Testis (tissue), 3 donors: ENCODE measurements around the gene FOXO6. TPM values are rescaled to one million over a fixed set of nuclear protein-coding genes. Genes with fewer than 3 reads are reported as not detected.

Source experiments
- DNase-seq: peaks from one replicate; pipeline ENCODE4 v3.0.0-alpha.2; 2019
- H3K27ac ChIP-seq, 2 donors: fragments of 200-600 bp; sonication (generic); one replicate each; pipeline ENCODE4 v1.5.1; 2019
- H3K27me3 ChIP-seq: fragments of 200-600 bp; sonication (generic); one replicate; pipeline ENCODE4 v1.5.1; 2019
- H3K36me3 ChIP-seq: fragments of 200-600 bp; sonication (generic); one replicate; pipeline ENCODE4 v1.5.1; 2017; ENCODE audit warnings: low read depth; ENCODE audit errors: missing control alignments
- H3K4me1 ChIP-seq: fragments of 200-600 bp; sonication (generic); one replicate; pipeline ENCODE4 v1.5.1; 2019
- H3K4me3 ChIP-seq, 2 donors: fragments of 200-600 bp; sonication (generic); one replicate each; pipeline ENCODE4 v1.5.1; 2017 to 2019
- H3K9me3 ChIP-seq: fragments of 200-600 bp; sonication (generic); one replicate; pipeline ENCODE4 v1.5.1; 2017
- POLR2A ChIP-seq: fragments of 450-650 bp; IDR thresholded peaks from one replicate; pipeline ENCODE4 v1.6.1; 2017; ENCODE audit warnings: antibody characterized with exemption, mild to moderate bottlenecking, moderate library complexity
- WGBS, 2 donors: methylation state at CpG; one replicate each; pipeline ENCODE4 v1.1.5; 2018; 5-methylcytosine and 5-hydroxymethylcytosine counted together
- intact Hi-C: fragments of 100-400 bp; cut with DNase I; formaldehyde crosslinking; loops from one replicate; pipeline ENCODE4 v1.15.1; 2023; ENCODE audit warnings: low total_unique reads
- polyA plus RNA-seq: library from polyadenylated mRNA; stranded (reverse); fragments of 350-450 nt; fragmentation: Illumina TruSeq; extraction: RNeasy Lipid Tissue Mini Kit (QIAGEN cat#74804); gene quantifications from one replicate; pipeline ENCODE4 v1.2.3, GENCODE V29; 2014; ENCODE audit warnings: low read depth, low replicate concordance; ENCODE audit not compliant: insufficient read depth
- total RNA-seq, 2 donors: library from RNA; depleted of rRNA; stranded (reverse); fragments of >200 nt; gene quantifications; one replicate each; pipeline ENCODE4 v1.2.3, GENCODE V29; 2016
- TF ChIP-seq, protein P1 (sequence below), 3 experiments: fragments of 450-650 bp in 2 of 3; fragments of 200-600 bp in 1 of 3; sonication (generic) in 1 of 3; IDR thresholded peaks; one replicate each; pipeline ENCODE4 v1.5.1; 2016 to 2019; ENCODE audit warnings: antibody characterized with exemption in 3 of 3, mild to moderate bottlenecking in 2 of 3, moderate library complexity in 1 of 3

FOXO6 gene
- total and polyA plus RNA-seq, 3 donors from 2014 or later = 2.4 to 4.5 (median 3.8) TPM

DNA sequence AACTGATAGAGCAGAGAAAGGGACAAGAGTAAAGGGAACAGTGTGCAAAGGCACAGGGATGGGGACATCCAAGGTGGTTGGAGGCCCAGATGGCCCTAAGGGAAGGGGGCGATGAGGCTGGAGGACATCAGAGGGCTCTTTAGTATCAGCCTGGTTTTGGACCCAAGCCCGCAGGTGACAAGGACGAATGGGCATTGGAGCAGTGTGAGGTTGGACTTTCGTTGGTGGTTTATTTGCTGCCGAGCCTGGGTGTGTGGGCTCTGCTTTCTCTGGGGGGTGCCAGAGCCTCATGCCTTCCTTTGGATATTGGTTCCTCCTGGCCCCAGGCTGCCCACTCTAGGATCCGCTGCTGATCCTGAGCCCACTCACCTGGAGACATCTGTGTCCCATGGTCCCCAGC lies 12.1 kb downstream of the FOXO6 start:
- WGBS, 2 donors = 77 to 96% methylated on average over 6 of the region's 6 CpGs
- no peak for TF ChIP-seq POLR2A
- TF ChIP-seq, protein P1, sequence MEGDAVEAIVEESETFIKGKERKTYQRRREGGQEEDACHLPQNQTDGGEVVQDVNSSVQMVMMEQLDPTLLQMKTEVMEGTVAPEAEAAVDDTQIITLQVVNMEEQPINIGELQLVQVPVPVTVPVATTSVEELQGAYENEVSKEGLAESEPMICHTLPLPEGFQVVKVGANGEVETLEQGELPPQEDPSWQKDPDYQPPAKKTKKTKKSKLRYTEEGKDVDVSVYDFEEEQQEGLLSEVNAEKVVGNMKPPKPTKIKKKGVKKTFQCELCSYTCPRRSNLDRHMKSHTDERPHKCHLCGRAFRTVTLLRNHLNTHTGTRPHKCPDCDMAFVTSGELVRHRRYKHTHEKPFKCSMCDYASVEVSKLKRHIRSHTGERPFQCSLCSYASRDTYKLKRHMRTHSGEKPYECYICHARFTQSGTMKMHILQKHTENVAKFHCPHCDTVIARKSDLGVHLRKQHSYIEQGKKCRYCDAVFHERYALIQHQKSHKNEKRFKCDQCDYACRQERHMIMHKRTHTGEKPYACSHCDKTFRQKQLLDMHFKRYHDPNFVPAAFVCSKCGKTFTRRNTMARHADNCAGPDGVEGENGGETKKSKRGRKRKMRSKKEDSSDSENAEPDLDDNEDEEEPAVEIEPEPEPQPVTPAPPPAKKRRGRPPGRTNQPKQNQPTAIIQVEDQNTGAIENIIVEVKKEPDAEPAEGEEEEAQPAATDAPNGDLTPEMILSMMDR (IDR thresholded peaks at IDR 0.05) = no peak
- no peak overlapping the region for H3K27ac ChIP-seq

DNA sequence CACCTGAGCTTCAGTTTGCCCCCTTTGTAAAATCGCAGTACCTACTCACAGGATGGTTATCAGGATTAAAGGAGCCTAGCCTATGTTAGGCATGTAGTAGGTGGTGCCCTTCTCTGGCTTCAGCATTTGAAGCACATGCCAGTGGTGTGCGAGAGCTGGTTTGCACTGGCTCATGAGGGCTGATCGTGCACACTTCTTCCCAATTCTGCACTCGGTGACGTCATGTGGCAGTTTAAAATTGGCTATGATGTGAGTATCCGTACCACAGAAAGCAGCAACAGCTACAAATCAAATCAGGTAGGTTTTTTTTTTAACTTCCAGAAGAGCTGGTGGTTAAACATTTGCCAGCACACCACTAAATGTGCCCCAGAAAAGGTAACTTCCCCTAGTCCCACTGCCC lies 13.5 kb downstream of the FOXO6 start:
- Histone ChIP-seq H3K4me3 (no peak overlapping the region), H3K36me3 (no peaks in the 10 kb centered on the region), H3K9me3 (no peaks in the 10 kb centered on the region), H3K27ac (no peak overlapping the region), H3K4me1 (peaks cover 23% of the 10 kb centered on the region), H3K27me3 (no peaks in the 10 kb centered on the region)
- TF ChIP-seq POLR2A = no peak
- TF ChIP-seq, protein P1 (IDR thresholded peaks at IDR 0.05) = no peak
- WGBS, 2 donors = 90 to 94% methylated on average over 6 of the region's 6 CpGs
- intact Hi-C loops = no loop called here
- no peak for DNase-seq

More for the DNA sequence above, 12.1 kb downstream of the FOXO6 start:
- H3K9me3 ChIP-seq = no peaks in the 10 kb centered on the region
- intact Hi-C loops = no loop called here
- no peaks in the 10 kb centered on the region for H3K27me3 ChIP-seq
- peaks cover 27% of the 10 kb centered on the region for H3K4me1 ChIP-seq
- DNase-seq = no peak
- no peak overlapping the region for H3K4me3 ChIP-seq
- no peaks in the 10 kb centered on the region for H3K36me3 ChIP-seq

GRCh38 chr1:41377397-41377796 lies 16.2 kb downstream of the FOXO6 start:
- TF ChIP-seq, protein P1 (IDR thresholded peaks at IDR 0.05) = no peak
- TF ChIP-seq POLR2A = no peak
- Histone ChIP-seq H3K4me3 (no peak overlapping the region), H3K9me3 (no peaks in the 10 kb centered on the region), H3K27ac (no peak overlapping the region), H3K36me3 (no peaks in the 10 kb centered on the region), H3K27me3 (no peaks in the 10 kb centered on the region), H3K4me1 (peaks cover 2% of the 10 kb centered on the region)
- WGBS, 2 donors = 69 to 76% methylated on average over 2 to 4 of the region's 4 CpGs
- intact Hi-C loops = no loop called here
- no peak for DNase-seq

DNA sequence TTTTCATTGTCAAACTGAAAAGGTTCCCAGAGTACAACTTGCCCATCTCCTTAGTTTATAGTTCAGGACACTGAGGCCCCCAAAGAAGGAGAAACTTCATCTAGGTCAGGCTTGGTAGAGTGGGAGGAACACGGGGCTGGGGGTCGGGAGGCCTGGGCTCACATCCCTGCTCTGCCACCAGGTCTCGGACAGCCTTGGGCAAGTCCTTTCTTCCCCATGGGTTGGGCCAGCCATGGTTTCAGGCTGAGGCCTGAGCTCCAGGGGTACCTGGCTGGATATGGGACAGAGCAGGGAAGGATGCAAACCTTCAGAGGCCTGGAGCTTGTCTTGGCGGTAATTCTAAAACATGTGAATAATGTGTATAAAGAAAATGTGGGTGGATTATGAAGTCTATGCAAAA lies 17.0 kb downstream of the FOXO6 start:
- TF ChIP-seq POLR2A = no peak
- H3K9me3 ChIP-seq = no peaks in the 10 kb centered on the region
- no peaks in the 10 kb centered on the region for H3K36me3 ChIP-seq
- intact Hi-C loops = no loop called here
- H3K4me3 ChIP-seq = no peak overlapping the region
- no peaks in the 10 kb centered on the region for H3K27me3 ChIP-seq
- no peaks in the 10 kb centered on the region for H3K4me1 ChIP-seq
- no peak for DNase-seq
- WGBS, 2 donors = 75 to 78% methylated on average over 4 of the region's 4 CpGs
- H3K27ac ChIP-seq = no peak overlapping the region

GRCh38 chr1:41378999-41379737 lies 17.9 kb downstream of the FOXO6 start:
- Histone ChIP-seq H3K36me3 (no peaks in the 10 kb centered on the region), H3K4me1 (no peaks in the 10 kb centered on the region), H3K27me3 (no peaks in the 10 kb centered on the region), H3K4me3 (no peak overlapping the region), H3K9me3 (no peaks in the 10 kb centered on the region), H3K27ac (no peak overlapping the region)
- TF ChIP-seq POLR2A = no peak
- TF ChIP-seq, protein P1 (IDR thresholded peaks at IDR 0.05) = no peak
- DNase-seq = no peak
- 92% methylated on average over 4 of the region's 4 CpGs for WGBS, 2 donors
- intact Hi-C loops = no loop called here
